Erythroblast (primary cell): Measurements from ENCODE around the gene TMEM131L.

Source experiments
- GATA1 ChIP-seq: IDR thresholded peaks from 2 replicates; pipeline ENCODE4 v1.6.1; 2011; ENCODE audit warnings: low read depth, mild to moderate bottlenecking, control low read depth, low read length, moderate library complexity
- POLR2A ChIP-seq: IDR thresholded peaks from 2 replicates; pipeline ENCODE4 v1.6.1; 2011; ENCODE audit warnings: mild to moderate bottlenecking, low read length

- TF ChIP-seq POLR2A (no peak), GATA1 (no peak)
Measured at GRCh38 chr4:153512952-153513500, 46.9 kb downstream of the TMEM131L start.
